Breast epithelium (tissue), 3 donors: ENCODE measurements around the gene STAC3.

Source experiments
- POLR2A ChIP-seq: fragments of 450-650 bp; IDR thresholded peaks from one replicate; pipeline ENCODE4 v1.6.1; 2016; ENCODE audit warnings: antibody characterized with exemption, mild to moderate bottlenecking, moderate library complexity
- POLR2AphosphoS5 ChIP-seq, 3 donors: sonication (generic); formaldehyde crosslinking; IDR thresholded peaks; one replicate each; pipeline ENCODE4 v1.6.1; 2017; ENCODE audit warnings: antibody characterized with exemption in 3 of 3
- TF ChIP-seq, protein P1 (sequence below), 3 donors: fragments of 450-650 bp; IDR thresholded peaks; one replicate each; pipeline ENCODE4 v1.5.1; 2016 to 2017; ENCODE audit warnings: antibody characterized with exemption in 3 of 3, mild to moderate bottlenecking in 3 of 3, moderate library complexity in 3 of 3

DNA sequence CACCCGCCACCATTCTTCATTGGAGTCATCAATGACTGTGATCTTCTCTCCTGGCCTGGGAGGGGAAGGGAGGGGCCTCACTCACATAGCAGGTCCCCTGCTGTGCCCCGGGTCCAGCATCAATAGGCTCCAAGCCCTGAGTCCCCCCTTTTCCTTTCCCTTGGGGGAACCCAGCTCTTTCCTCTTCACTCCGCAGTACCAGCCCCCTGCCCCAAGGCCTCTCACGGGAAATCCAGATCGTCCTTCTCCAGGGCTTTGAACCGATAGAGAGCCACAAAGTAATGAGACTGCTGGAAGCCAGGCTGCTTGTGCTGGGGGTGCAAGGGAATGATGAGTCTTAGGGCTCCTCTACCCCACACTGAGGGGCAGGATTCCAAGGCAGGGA lies 6.7 kb downstream of the STAC3 start:
- TF ChIP-seq, protein P1, sequence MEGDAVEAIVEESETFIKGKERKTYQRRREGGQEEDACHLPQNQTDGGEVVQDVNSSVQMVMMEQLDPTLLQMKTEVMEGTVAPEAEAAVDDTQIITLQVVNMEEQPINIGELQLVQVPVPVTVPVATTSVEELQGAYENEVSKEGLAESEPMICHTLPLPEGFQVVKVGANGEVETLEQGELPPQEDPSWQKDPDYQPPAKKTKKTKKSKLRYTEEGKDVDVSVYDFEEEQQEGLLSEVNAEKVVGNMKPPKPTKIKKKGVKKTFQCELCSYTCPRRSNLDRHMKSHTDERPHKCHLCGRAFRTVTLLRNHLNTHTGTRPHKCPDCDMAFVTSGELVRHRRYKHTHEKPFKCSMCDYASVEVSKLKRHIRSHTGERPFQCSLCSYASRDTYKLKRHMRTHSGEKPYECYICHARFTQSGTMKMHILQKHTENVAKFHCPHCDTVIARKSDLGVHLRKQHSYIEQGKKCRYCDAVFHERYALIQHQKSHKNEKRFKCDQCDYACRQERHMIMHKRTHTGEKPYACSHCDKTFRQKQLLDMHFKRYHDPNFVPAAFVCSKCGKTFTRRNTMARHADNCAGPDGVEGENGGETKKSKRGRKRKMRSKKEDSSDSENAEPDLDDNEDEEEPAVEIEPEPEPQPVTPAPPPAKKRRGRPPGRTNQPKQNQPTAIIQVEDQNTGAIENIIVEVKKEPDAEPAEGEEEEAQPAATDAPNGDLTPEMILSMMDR (IDR thresholded peaks at IDR 0.05), result no peak
- TF ChIP-seq POLR2AphosphoS5 (IDR thresholded peaks at IDR 0.05) (no peak), POLR2A (no peak)
